B cell (primary cell): ENCODE results near the gene ISLR. TPM values are rescaled to one million over a fixed set of nuclear protein-coding genes. Genes with fewer than 3 reads are reported as not detected.

Experiments
- ATAC-seq: fragments of 200-7000 bp; cut with Tn5 transposase; one replicate; pipeline ENCODE4 v1.10.0; 2021; ENCODE audit warnings: low read depth, mild to moderate bottlenecking, moderate number of reproducible peaks, moderate library complexity
- CTCF ChIA-PET: fragments of 350-600 bp; sonication (Branson Sonifier 250); formaldehyde crosslinking; loops from one replicate; lab custom pipeline; 2021; ENCODE audit warnings: antibody characterized with exemption, inconsistent platforms; lab: Charles Lee
- POLR2A ChIA-PET: fragments of 350-600 bp; sonication (Branson Sonifier 250); formaldehyde crosslinking; loops from one replicate; lab custom pipeline; 2021; ENCODE audit warnings: antibody characterized with exemption; lab: Charles Lee
- DNase-seq: peaks from one replicate; pipeline ENCODE4 v3.0.0; 2013
- H2AFZ ChIP-seq: 2 replicates; pipeline ENCODE4 v1.6.1; 2012; ENCODE audit warnings: mild to moderate bottlenecking, low read depth, low read length; ENCODE audit not compliant: insufficient read depth, poor library complexity, severe bottlenecking
- H3K27ac ChIP-seq, 2 donors: 1 replicate in 1 of 2; 2 replicates in 1 of 2; pipeline ENCODE4 v1.5.1; 2012 to 2013; ENCODE audit warnings: low read length in 2 of 2, mild to moderate bottlenecking in 2 of 2, moderate library complexity in 1 of 2
- H3K27me3 ChIP-seq, 4 experiments: fragments of 200-600 bp in 1 of 4; sonication (generic) in 1 of 4; replicated peaks in 1 of 4; 1 replicate in 2 of 4; 2 replicates in 2 of 4; pipeline versions ENCODE4 v1.6.1 to v1.7.0; 2013 to 2016; ENCODE audit warnings: low read length in 3 of 4, mild to moderate bottlenecking in 2 of 4, mixed read lengths in 1 of 4, moderate library complexity in 1 of 4; ENCODE audit not compliant: insufficient read depth in 4 of 4, control insufficient read depth in 3 of 4; ENCODE audit errors: control extremely low read depth in 1 of 4
- H3K36me3 ChIP-seq, 2 experiments: replicated peaks in 1 of 2; 1 replicate in 1 of 2; 2 replicates in 1 of 2; pipeline versions ENCODE4 v1.6.1 to v1.7.1; 2013; ENCODE audit warnings: low read length in 1 of 2; ENCODE audit not compliant: insufficient read depth in 2 of 2, control insufficient read depth in 1 of 2; ENCODE audit errors: control extremely low read depth in 1 of 2, extremely low read depth in 1 of 2
- H3K4me1 ChIP-seq, 2 donors: fragments of 200-600 bp in 1 of 2; sonication (generic) in 1 of 2; 1 replicate in 1 of 2; 2 replicates in 1 of 2; pipeline versions ENCODE4 v1.5.1 to v1.6.1; 2013 to 2017; ENCODE audit warnings: low read length in 2 of 2; ENCODE audit not compliant: control insufficient read depth in 2 of 2, insufficient read depth in 2 of 2
- H3K4me2 ChIP-seq: replicated peaks from 2 replicates; pipeline ENCODE3; 2012; ENCODE audit warnings: mild to moderate bottlenecking, low read depth, low read length; ENCODE audit not compliant: poor library complexity, severe bottlenecking
- H3K4me3 ChIP-seq, 5 experiments: fragments of 200-600 bp in 1 of 5; sonication (generic) in 1 of 5; 1 replicate in 3 of 5; 2 replicates in 2 of 5; pipeline versions ENCODE4 v1.5.1 to v1.7.0; 2011 to 2016; ENCODE audit warnings: low read length in 4 of 5, mild to moderate bottlenecking in 4 of 5, low read depth in 2 of 5, control low read depth in 1 of 5, moderate library complexity in 1 of 5; ENCODE audit not compliant: insufficient read depth in 1 of 5; ENCODE audit errors: control extremely low read depth in 1 of 5, extremely low read depth in 1 of 5
- H3K79me2 ChIP-seq: fragments of 200-600 bp; sonication (generic); one replicate; pipeline ENCODE4 v1.6.0; 2016; ENCODE audit warnings: low read length; ENCODE audit not compliant: control insufficient read depth, insufficient read depth
- H3K9ac ChIP-seq: fragments of 200-600 bp; sonication (generic); 2 replicates; pipeline ENCODE4 v1.6.1; 2017; ENCODE audit warnings: mild to moderate bottlenecking, low read length, moderate library complexity
- H3K9me3 ChIP-seq, 3 donors: one replicate each; pipeline versions ENCODE4 v1.6.1 to v1.7.1; 2013; ENCODE audit warnings: low read length in 2 of 3; ENCODE audit not compliant: control insufficient read depth in 2 of 3, insufficient read depth in 1 of 3; ENCODE audit errors: control extremely low read depth in 1 of 3
- H4K20me1 ChIP-seq: 2 replicates; pipeline ENCODE4 v1.6.0; 2012; ENCODE audit warnings: mild to moderate bottlenecking, low read length; ENCODE audit not compliant: insufficient read depth, control insufficient read depth, poor library complexity, severe bottlenecking
- H3K27ac Mint-ChIP-seq: one replicate; pipeline ENCODE4 v1.8.0; 2021; ENCODE audit warnings: mixed read lengths
- H3K27me3 Mint-ChIP-seq: one replicate; pipeline ENCODE4 v1.8.0; 2021; ENCODE audit warnings: mixed read lengths
- H3K4me1 Mint-ChIP-seq: one replicate; pipeline ENCODE4 v1.8.0; 2021; ENCODE audit warnings: mixed read lengths
- H3K4me3 Mint-ChIP-seq: one replicate; pipeline ENCODE4 v1.8.0; 2021; ENCODE audit warnings: mixed read lengths
- H3K9me3 Mint-ChIP-seq: one replicate; pipeline ENCODE4 v1.8.0; 2022; ENCODE audit warnings: mixed read lengths; ENCODE audit not compliant: insufficient read depth
- CTCF ChIP-seq: fragments of 200-600 bp; IDR thresholded peaks from one replicate; pipeline ENCODE4 v1.8.0; 2022; ENCODE audit warnings: antibody characterized with exemption, mild to moderate bottlenecking
- EZH2 ChIP-seq: IDR thresholded peaks from 2 replicates; pipeline ENCODE4 v1.6.1; 2012; ENCODE audit warnings: borderline replicate concordance, low read depth, mild to moderate bottlenecking, moderate library complexity, low read length; ENCODE audit not compliant: insufficient read depth, poor library complexity, severe bottlenecking
- WGBS: methylation state at CpG from one replicate; pipeline ENCODE4 v1.1.5; 2013; ENCODE audit warnings: missing lambda C conversion rate; ENCODE audit not compliant: insufficient coverage; 5-methylcytosine and 5-hydroxymethylcytosine counted together
- intact Hi-C: fragments of 100-400 bp; cut with micrococcal nuclease; formaldehyde crosslinking; loops from one replicate; pipeline ENCODE4 v1.10.0; 2022
- polyA plus RNA-seq: library from polyadenylated mRNA; depleted of rRNA; stranded (reverse); fragments of >200 nt; gene quantifications from 2 replicates; pipeline ENCODE4 v1.2.3, GENCODE V29; 2012
- total RNA-seq, 2 donors: library from RNA; stranded (reverse); fragments of 120-200 nt in 1 of 2; gene quantifications; 1 replicate in 1 of 2; 2 replicates in 1 of 2; pipeline versions ENCODE4 v1.2.3 to v1.2.4, GENCODE V29; 2013 to 2022

Gene ISLR
- total and polyA plus RNA-seq, 2 donors (not counting 1 experiment from before 2014, with no cell fraction given): not detected

GRCh38 chr15:74185710-74186348 lies 12.3 kb downstream of the ISLR start:
- ATAC-seq: no peak
- Mint-ChIP-seq H3K9me3 (no peaks in the 10 kb centered on the region), H3K4me3 (no peak overlapping the region), H3K4me1 (no peaks in the 10 kb centered on the region), H3K27me3 (peaks cover 3% of the 10 kb centered on the region), H3K27ac (no peak overlapping the region)
- no peak for TF ChIP-seq CTCF
- no peak for TF ChIP-seq EZH2
- H3K9ac ChIP-seq: no peak overlapping the region
- H3K27ac ChIP-seq: no peak overlapping the region
- CTCF ChIA-PET: no interaction called here
- H4K20me1 ChIP-seq: no peaks in the 10 kb centered on the region
- H3K4me1 ChIP-seq: no peaks in the 10 kb centered on the region
- no peak overlapping the region for H3K4me3 ChIP-seq
- H3K36me3 ChIP-seq: no peaks in the 10 kb centered on the region
- intact Hi-C loops: no loop called here
- 81% methylated on average over 6 of the region's 8 CpGs for WGBS
- H3K79me2 ChIP-seq: no peaks in the 10 kb centered on the region
- no peak overlapping the region for H3K4me2 ChIP-seq
- no peaks in the 10 kb centered on the region for H3K9me3 ChIP-seq
- DNase-seq: no peak
- POLR2A ChIA-PET: no interaction called here
- H3K27me3 ChIP-seq: no peaks in the 10 kb centered on the region
- H2AFZ ChIP-seq: no peak overlapping the region

GRCh38 chr15:74188216-74188615 lies 14.7 kb downstream of the ISLR start:
- POLR2A ChIA-PET: no interaction called here
- no peaks in the 10 kb centered on the region for H4K20me1 ChIP-seq
- no peak overlapping the region for H3K27ac Mint-ChIP-seq
- H3K9me3 ChIP-seq: no peaks in the 10 kb centered on the region
- H3K4me1 Mint-ChIP-seq: no peaks in the 10 kb centered on the region
- CTCF ChIA-PET: no interaction called here
- DNase-seq (no peak), ATAC-seq (no peak)
- H3K4me1 ChIP-seq: no peaks in the 10 kb centered on the region
- intact Hi-C loops: no loop called here
- no peak overlapping the region for H3K4me3 ChIP-seq
- no peaks in the 10 kb centered on the region for H3K36me3 ChIP-seq
- no peak overlapping the region for H3K9ac ChIP-seq
- H2AFZ ChIP-seq: no peak overlapping the region
- H3K4me3 Mint-ChIP-seq: no peak overlapping the region
- no peaks in the 10 kb centered on the region for H3K79me2 ChIP-seq
- WGBS: 89% methylated on average over 10 of the region's 11 CpGs
- TF ChIP-seq CTCF (no peak), EZH2 (no peak)
- no peak overlapping the region for H3K4me2 ChIP-seq
- peaks cover 6% of the 10 kb centered on the region for H3K27me3 Mint-ChIP-seq
- no peaks in the 10 kb centered on the region for H3K9me3 Mint-ChIP-seq
- H3K27me3 ChIP-seq: no peaks in the 10 kb centered on the region
- no peak overlapping the region for H3K27ac ChIP-seq
